Thyroid gland (tissue), 4 donors: ENCODE measurements around the gene CSTF1.

Source experiments
- POLR2A ChIP-seq, 2 donors: fragments of 450-650 bp; IDR thresholded peaks; one replicate each; pipeline ENCODE4 v1.6.1; 2017; ENCODE audit warnings: antibody characterized with exemption in 2 of 2, mild to moderate bottlenecking in 2 of 2, moderate library complexity in 1 of 2
- TF ChIP-seq, protein P1 (sequence below), 6 experiments: fragments of 200-600 bp in 3 of 6; fragments of 450-650 bp in 3 of 6; sonication (generic) in 3 of 6; IDR thresholded peaks; one replicate each; pipeline ENCODE4 v1.5.1; 2016 to 2019; ENCODE audit warnings: antibody characterized with exemption in 6 of 6, mild to moderate bottlenecking in 2 of 6, inconsistent platforms in 1 of 6, moderate library complexity in 1 of 6

DNA sequence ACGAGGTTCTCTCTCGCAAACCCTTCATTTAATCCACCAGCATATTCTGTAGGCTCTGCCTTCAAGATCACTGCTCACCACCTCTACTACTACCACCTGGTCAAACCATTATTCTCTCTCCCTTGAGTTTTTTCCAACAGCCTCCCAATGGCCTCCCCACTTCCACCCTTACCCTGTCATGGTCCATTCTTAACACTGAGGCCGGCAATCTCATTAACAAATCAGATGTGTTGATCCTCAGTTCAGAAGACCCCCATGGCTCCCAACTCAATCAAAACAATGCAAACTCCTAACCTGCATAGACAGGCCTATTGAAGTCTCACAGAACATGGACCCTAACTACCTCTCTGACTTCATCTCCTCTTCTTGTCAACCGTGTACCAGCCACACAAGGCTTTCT, 2.6 kb upstream of the CSTF1 start:
- TF ChIP-seq, protein P1, sequence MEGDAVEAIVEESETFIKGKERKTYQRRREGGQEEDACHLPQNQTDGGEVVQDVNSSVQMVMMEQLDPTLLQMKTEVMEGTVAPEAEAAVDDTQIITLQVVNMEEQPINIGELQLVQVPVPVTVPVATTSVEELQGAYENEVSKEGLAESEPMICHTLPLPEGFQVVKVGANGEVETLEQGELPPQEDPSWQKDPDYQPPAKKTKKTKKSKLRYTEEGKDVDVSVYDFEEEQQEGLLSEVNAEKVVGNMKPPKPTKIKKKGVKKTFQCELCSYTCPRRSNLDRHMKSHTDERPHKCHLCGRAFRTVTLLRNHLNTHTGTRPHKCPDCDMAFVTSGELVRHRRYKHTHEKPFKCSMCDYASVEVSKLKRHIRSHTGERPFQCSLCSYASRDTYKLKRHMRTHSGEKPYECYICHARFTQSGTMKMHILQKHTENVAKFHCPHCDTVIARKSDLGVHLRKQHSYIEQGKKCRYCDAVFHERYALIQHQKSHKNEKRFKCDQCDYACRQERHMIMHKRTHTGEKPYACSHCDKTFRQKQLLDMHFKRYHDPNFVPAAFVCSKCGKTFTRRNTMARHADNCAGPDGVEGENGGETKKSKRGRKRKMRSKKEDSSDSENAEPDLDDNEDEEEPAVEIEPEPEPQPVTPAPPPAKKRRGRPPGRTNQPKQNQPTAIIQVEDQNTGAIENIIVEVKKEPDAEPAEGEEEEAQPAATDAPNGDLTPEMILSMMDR (IDR thresholded peaks at IDR 0.05), result no peak
- no peak for TF ChIP-seq POLR2A (IDR thresholded peaks at IDR 0.05)
